Endometrial microvascular endothelial cells (primary cell): ENCODE data around the gene ADGRL4. TPM values are rescaled to one million over a fixed set of nuclear protein-coding genes. Genes with fewer than 3 reads are reported as not detected.
"Not testable (repeated sequence)": the region's sequence is repeated elsewhere in the genome, so short reads cannot be mapped to it uniquely, and the experiment has no call there.

Source experiments
- in situ Hi-C: cut with HindIII; loops from 2 replicates; pipeline ENCODE4 v1.10.0; 2017; ENCODE audit warnings: low sequenced_read_pairs, low pct_unique_long_range_greater_than_20kb; ENCODE audit errors: inconsistent ontology term
- total RNA-seq: library from RNA; depleted of rRNA; stranded (reverse); fragments of >200 nt; gene quantifications from one replicate; pipeline ENCODE4 v1.2.3, GENCODE V29; 2015; ENCODE audit errors: inconsistent ontology term

ADGRL4 gene
- total RNA-seq, 1 donor from 2014 or later = 200 TPM

- in situ Hi-C loops = no loop called here
Observed at GRCh38 chr1:78950826-78951225, 55.7 kb downstream of the ADGRL4 start.

- in situ Hi-C loops = no loop called here
Observed at GRCh38 chr1:78949227-78949626, 57.3 kb downstream of the ADGRL4 start.

GRCh38 chr1:78919150-78919549, 87.4 kb downstream of the ADGRL4 start:
- in situ Hi-C loops = no loop called here

GRCh38 chr1:78918157-78918556, 88.4 kb downstream of the ADGRL4 start:
- in situ Hi-C loops = no loop called here

GRCh38 chr1:78916986-78917385, 89.5 kb downstream of the ADGRL4 start:
- in situ Hi-C loops = no loop called here

- in situ Hi-C loops = no loop called here
Observed at GRCh38 chr1:78913950-78914349, 92.6 kb downstream of the ADGRL4 start.

- in situ Hi-C loops = no loop called here
Observed at GRCh38 chr1:78911956-78912880, 94.3 kb downstream of the ADGRL4 start.

- in situ Hi-C loops = no loop called here
Observed at GRCh38 chr1:78902641-78903040, 103.9 kb downstream of the ADGRL4 start.

- in situ Hi-C loops = no loop called here
Observed at GRCh38 chr1:78894811-78895210, 111.7 kb downstream of the ADGRL4 start.

GRCh38 chr1:78892260-78892840, 114.2 kb downstream of the ADGRL4 start:
- in situ Hi-C loops = no loop called here

- in situ Hi-C loops = no loop called here
Observed at GRCh38 chr1:78887458-78887857, 119.1 kb downstream of the ADGRL4 start.

- in situ Hi-C loops = no loop called here
Observed at GRCh38 chr1:78884685-78885452, 121.7 kb downstream of the ADGRL4 start.

- in situ Hi-C loops = no loop called here
Observed at GRCh38 chr1:78880223-78880622, 126.3 kb downstream of the ADGRL4 start.

- in situ Hi-C loops = not testable (repeated sequence)
Observed at GRCh38 chr1:78875986-78876385, 130.5 kb downstream of the ADGRL4 start.

- in situ Hi-C loops = not testable (repeated sequence)
Observed at GRCh38 chr1:78872801-78873200, 133.7 kb downstream of the ADGRL4 start.

GRCh38 chr1:78871249-78871648, 135.3 kb downstream of the ADGRL4 start:
- in situ Hi-C loops = no loop called here

GRCh38 chr1:78869136-78869535, 137.4 kb downstream of the ADGRL4 start:
- in situ Hi-C loops = no loop called here

GRCh38 chr1:78864175-78864574, 142.4 kb downstream of the ADGRL4 start:
- in situ Hi-C loops = no loop called here

GRCh38 chr1:78856096-78856495, 150.4 kb downstream of the ADGRL4 start:
- in situ Hi-C loops = no loop called here

- in situ Hi-C loops = no loop called here
Observed at GRCh38 chr1:78855258-78855657, 151.3 kb downstream of the ADGRL4 start.
